ENCODE measurements around the gene MYOM1. TPM values are rescaled to one million over a fixed set of nuclear protein-coding genes. Genes with fewer than 3 reads are reported as not detected.

MYOM1 gene
- total RNA-seq, 1 experiment from 2014 or later, result 0.07 TPM

DNA sequence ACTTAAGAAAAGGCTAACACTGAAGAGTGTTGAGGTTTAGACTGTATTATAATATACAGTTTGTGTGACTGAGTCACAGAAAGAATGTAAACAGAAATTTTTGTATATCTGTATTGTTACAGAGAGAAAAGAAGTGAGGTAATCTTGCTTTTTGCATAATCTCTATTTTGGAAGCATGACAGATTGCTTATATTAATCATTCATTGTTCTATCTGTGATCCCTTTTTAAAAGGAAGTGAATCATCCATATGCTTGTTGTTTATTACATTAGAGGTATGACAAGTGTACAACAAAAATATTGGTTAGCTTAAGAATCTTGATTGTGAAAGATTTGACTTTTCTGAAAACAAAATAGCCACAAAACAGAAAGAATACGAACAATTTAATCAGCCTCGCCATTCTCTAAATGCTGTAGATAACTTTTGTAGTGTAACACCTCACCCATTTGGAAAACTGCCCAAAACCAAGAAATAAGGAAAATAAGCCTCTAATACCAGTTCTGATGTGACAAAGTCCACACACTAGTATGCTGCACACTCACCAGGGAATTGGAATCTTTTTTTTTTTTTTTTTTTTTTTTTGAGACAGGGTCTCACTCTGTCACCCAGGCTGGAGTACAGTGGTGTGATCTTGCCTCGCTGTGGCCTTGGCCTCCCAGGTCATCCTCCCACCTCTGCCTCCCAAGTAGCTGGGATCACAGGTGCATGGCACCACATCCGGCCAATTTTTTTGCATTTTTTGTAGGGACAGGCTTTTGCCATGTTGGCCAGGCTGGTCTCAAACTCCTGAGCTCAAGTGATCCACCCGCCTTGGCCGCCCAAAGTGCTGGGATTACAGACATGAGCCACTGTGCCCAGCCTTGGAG lies 115.3 kb downstream of the MYOM1 start:
- no peaks in the 10 kb centered on the region for H3F3A ChIP-seq (ENCODE audit: low read length, unreplicated experiment)
- H3K79me2 ChIP-seq (ENCODE audit: low read length), result no peaks in the 10 kb centered on the region
- BruUV-seq (replicated peaks), result no TSS peak
- peak; percentile 81 for ATAC-seq
- no peak overlapping the region for H2AFZ ChIP-seq (ENCODE audit: low read length)
- H3K4me1 ChIP-seq (ENCODE audit: insufficient read depth, low read length), result peaks cover 20% of the 10 kb centered on the region
- H3K27ac ChIP-seq (ENCODE audit: low read length), result 0 out of 2 replicates have a peak overlapping the region, but pooled peaks have one; percentile 2
- no peaks in the 10 kb centered on the region for H4K20me1 ChIP-seq (ENCODE audit: low read length)
- peak; percentile 83 for DNase-seq
- H3K36me3 ChIP-seq (ENCODE audit: low read depth, low read length), result no peaks in the 10 kb centered on the region
- H3K9me2 ChIP-seq (replicated peaks; ENCODE audit: low read length), result no peaks in the 10 kb centered on the region
- ChIA-PET POLR2A (ENCODE audit: unreplicated experiment) (no interaction called here), CTCF (interaction anchor here (0.6 kb wide), 1 partner anchor 72 kb away, joined by 3 read pairs; no protein-coding TSS in a partner anchor)
- H3K9ac ChIP-seq (ENCODE audit: low read length), result no peak overlapping the region
- H3K4me2 ChIP-seq (ENCODE audit: low read length), result peak overlapping the region; percentile 33
- no peaks in the 10 kb centered on the region for H3K9me3 ChIP-seq (ENCODE audit: low read length)
- TF ChIP-seq EZH2 (IDR thresholded peaks at IDR 0.05; ENCODE audit: low read length, unreplicated experiment) (no peak), EZH2phosphoT487 (IDR thresholded peaks at IDR 0.05; ENCODE audit: borderline replicate concordance, low read length) (no peak)
- TF ChIP-seq, protein P1, sequence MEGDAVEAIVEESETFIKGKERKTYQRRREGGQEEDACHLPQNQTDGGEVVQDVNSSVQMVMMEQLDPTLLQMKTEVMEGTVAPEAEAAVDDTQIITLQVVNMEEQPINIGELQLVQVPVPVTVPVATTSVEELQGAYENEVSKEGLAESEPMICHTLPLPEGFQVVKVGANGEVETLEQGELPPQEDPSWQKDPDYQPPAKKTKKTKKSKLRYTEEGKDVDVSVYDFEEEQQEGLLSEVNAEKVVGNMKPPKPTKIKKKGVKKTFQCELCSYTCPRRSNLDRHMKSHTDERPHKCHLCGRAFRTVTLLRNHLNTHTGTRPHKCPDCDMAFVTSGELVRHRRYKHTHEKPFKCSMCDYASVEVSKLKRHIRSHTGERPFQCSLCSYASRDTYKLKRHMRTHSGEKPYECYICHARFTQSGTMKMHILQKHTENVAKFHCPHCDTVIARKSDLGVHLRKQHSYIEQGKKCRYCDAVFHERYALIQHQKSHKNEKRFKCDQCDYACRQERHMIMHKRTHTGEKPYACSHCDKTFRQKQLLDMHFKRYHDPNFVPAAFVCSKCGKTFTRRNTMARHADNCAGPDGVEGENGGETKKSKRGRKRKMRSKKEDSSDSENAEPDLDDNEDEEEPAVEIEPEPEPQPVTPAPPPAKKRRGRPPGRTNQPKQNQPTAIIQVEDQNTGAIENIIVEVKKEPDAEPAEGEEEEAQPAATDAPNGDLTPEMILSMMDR (conservative IDR thresholded peaks at IDR 0.05; ENCODE audit: low read depth, low read length), result no peak
- intact Hi-C loops (cut with micrococcal nuclease), result no loop called here
- no peaks in the 10 kb centered on the region for H3K27me3 ChIP-seq (ENCODE audit: low read length)
- no peak overlapping the region for H3K4me3 ChIP-seq (ENCODE audit: low read length)

DNA sequence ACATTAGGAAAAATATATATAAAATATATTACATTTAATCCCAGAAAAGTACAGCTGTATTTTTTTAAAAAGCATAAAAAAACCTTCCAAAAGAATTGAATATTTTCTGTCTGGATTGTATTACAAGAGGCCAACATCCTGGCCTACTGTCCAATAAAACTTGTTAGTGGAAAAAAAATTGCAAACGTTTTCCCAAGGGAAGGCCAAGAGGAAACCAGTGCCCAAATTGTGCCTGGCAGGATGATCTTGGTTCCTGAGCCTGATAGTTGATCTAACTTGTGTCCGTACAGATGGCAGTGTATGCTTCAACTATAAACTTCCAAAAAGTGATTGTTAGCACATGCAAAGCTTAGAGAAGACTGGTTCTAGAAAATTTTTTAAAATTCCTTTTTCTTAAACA lies 116.2 kb downstream of the MYOM1 start:
- no peak for TF ChIP-seq EZH2 (IDR thresholded peaks at IDR 0.05; ENCODE audit: low read length, unreplicated experiment)
- TF ChIP-seq, protein P1 (conservative IDR thresholded peaks at IDR 0.05; ENCODE audit: low read depth, low read length), result no peak
- TF ChIP-seq EZH2phosphoT487 (IDR thresholded peaks at IDR 0.05; ENCODE audit: borderline replicate concordance, low read length), result no peak

DNA sequence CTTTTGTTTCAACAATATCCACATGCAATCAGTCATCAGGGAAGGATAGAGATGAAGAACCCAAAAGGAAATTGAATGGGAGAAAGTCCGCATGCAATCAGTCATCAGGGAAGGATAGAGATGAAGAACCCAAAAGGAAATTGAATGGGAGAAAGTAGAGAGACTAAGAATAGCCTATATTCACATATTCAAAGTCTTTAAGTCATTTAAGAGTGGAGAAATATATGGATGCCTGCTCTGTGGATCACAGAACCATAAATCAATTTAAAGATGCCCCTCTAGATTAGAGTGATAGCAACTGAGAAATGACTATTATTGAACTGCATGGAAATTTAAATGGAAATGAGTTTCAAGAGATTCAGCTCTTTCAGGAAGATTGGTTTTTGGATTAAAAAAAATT lies 116.8 kb downstream of the MYOM1 start:
- Histone ChIP-seq H3K9me3 (ENCODE audit: low read length) (no peaks in the 10 kb centered on the region), H3K9ac (ENCODE audit: low read length) (no peak overlapping the region), H3F3A (ENCODE audit: low read length, unreplicated experiment) (no peaks in the 10 kb centered on the region), H3K9me2 (replicated peaks; ENCODE audit: low read length) (no peaks in the 10 kb centered on the region), H3K36me3 (ENCODE audit: low read depth, low read length) (no peaks in the 10 kb centered on the region), H3K79me2 (ENCODE audit: low read length) (no peaks in the 10 kb centered on the region), H3K27me3 (ENCODE audit: low read length) (no peaks in the 10 kb centered on the region), H4K20me1 (ENCODE audit: low read length) (no peaks in the 10 kb centered on the region), H3K27ac (ENCODE audit: low read length) (no peak overlapping the region), H3K4me3 (ENCODE audit: low read length) (no peak overlapping the region), H2AFZ (ENCODE audit: low read length) (no peak overlapping the region), H3K4me2 (ENCODE audit: low read length) (no peak overlapping the region), H3K4me1 (ENCODE audit: insufficient read depth, low read length) (peaks cover 20% of the 10 kb centered on the region)
- ChIA-PET POLR2A (ENCODE audit: unreplicated experiment) (interaction anchor here (0.6 kb wide), 1 partner anchor 84 kb away, joined by 4 read pairs; no protein-coding TSS in a partner anchor), CTCF (interaction anchor here (0.7 kb wide), 2 partner anchors 37 to 221 kb away, joined by 3 to 5 read pairs; no protein-coding TSS in a partner anchor)
- intact Hi-C loops (cut with micrococcal nuclease), result no loop called here
- ATAC-seq, result no peak
- no TSS peak for BruUV-seq (replicated peaks)
- DNase-seq, result no peak
- TF ChIP-seq, protein P1 (conservative IDR thresholded peaks at IDR 0.05; ENCODE audit: low read depth, low read length), result no peak
- TF ChIP-seq EZH2phosphoT487 (IDR thresholded peaks at IDR 0.05; ENCODE audit: borderline replicate concordance, low read length), result no peak

More for the DNA sequence above, 116.2 kb downstream of the MYOM1 start:
- Histone ChIP-seq H3K4me3 (ENCODE audit: low read length) (no peak overlapping the region), H3K4me2 (ENCODE audit: low read length) (peak overlapping the region; percentile 17; the same call in 1 of the 2 replicates), H3K9me2 (replicated peaks; ENCODE audit: low read length) (no peaks in the 10 kb centered on the region), H3F3A (ENCODE audit: low read length, unreplicated experiment) (no peaks in the 10 kb centered on the region), H3K36me3 (ENCODE audit: low read depth, low read length) (no peaks in the 10 kb centered on the region), H3K27ac (ENCODE audit: low read length) (no peak overlapping the region), H4K20me1 (ENCODE audit: low read length) (no peaks in the 10 kb centered on the region), H3K4me1 (ENCODE audit: insufficient read depth, low read length) (peaks cover 20% of the 10 kb centered on the region), H3K79me2 (ENCODE audit: low read length) (no peaks in the 10 kb centered on the region), H3K9ac (ENCODE audit: low read length) (no peak overlapping the region), H2AFZ (ENCODE audit: low read length) (no peak overlapping the region), H3K27me3 (ENCODE audit: low read length) (no peaks in the 10 kb centered on the region), H3K9me3 (ENCODE audit: low read length) (no peaks in the 10 kb centered on the region)
- DNase-seq (no peak), ATAC-seq (0 out of 2 replicates have a peak, but pooled peaks have one; percentile 10)
- intact Hi-C loops (cut with micrococcal nuclease), result no loop called here
- POLR2A ChIA-PET (ENCODE audit: unreplicated experiment), result no interaction called here
- CTCF ChIA-PET, result no interaction called here
- no TSS peak for BruUV-seq (replicated peaks)
